H1 (cell line): ENCODE measurements around the gene MEP1A. TPM values are rescaled to one million over a fixed set of nuclear protein-coding genes. Genes with fewer than 3 reads are reported as not detected.

ENCODE experiments used
- CTCF ChIA-PET: fragments of 300-600 bp; sonication (Branson Sonifier 250); formaldehyde crosslinking; loops from one replicate; lab custom pipeline; 2021; ENCODE audit not compliant: partially characterized antibody; lab: Charles Lee
- POLR2A ChIA-PET: fragments of 300-600 bp; sonication (Branson Sonifier 250); formaldehyde crosslinking; loops from one replicate; lab custom pipeline; 2021; ENCODE audit warnings: inconsistent platforms; ENCODE audit not compliant: partially characterized antibody; lab: Charles Lee
- DNase-seq, 2 experiments: peaks; one replicate each; pipeline versions ENCODE4 v3.0.0 to v3.0.0-alpha.2; 2010 to 2022; ENCODE audit warnings: low spot score in 2 of 2, low read depth in 1 of 2, mixed read lengths in 1 of 2
- FAIRE-seq: peaks from 2 replicates; lab custom pipeline; 2011; peaks lifted over from hg19 to GRCh38; lab: Jason Lieb, UNC
- H2AFZ ChIP-seq: 2 replicates; pipeline ENCODE4 v1.8.1; 2012; ENCODE audit warnings: low read length, inconsistent platforms
- H2AK5ac ChIP-seq: 2 replicates; pipeline ENCODE4 v1.6.1; 2013; ENCODE audit warnings: low read depth, low read length
- H2BK120ac ChIP-seq: replicated peaks from 2 replicates; pipeline ENCODE3; 2013; ENCODE audit warnings: low read depth, low read length, inconsistent platforms
- H2BK12ac ChIP-seq: 2 replicates; pipeline ENCODE4 v1.6.1; 2013; ENCODE audit warnings: low read depth, low read length
- H2BK15ac ChIP-seq: 2 replicates; pipeline ENCODE4 v1.6.1; 2013; ENCODE audit warnings: low read length
- H2BK20ac ChIP-seq: 2 replicates; pipeline ENCODE4 v1.6.1; 2013; ENCODE audit warnings: low read length
- H2BK5ac ChIP-seq: 2 replicates; pipeline ENCODE4 v1.6.1; 2013; ENCODE audit warnings: low read depth, low read length
- H3K14ac ChIP-seq: 2 replicates; pipeline ENCODE4 v1.6.1; 2013; ENCODE audit warnings: inconsistent platforms; ENCODE audit not compliant: insufficient read length
- H3K18ac ChIP-seq: 2 replicates; pipeline ENCODE4 v1.6.1; 2013; ENCODE audit warnings: low read length; ENCODE audit errors: extremely low read depth
- H3K23ac ChIP-seq: 2 replicates; pipeline ENCODE4 v1.6.1; 2013; ENCODE audit warnings: inconsistent platforms; ENCODE audit not compliant: insufficient read length
- H3K23me2 ChIP-seq: 2 replicates; pipeline ENCODE4 v1.6.1; 2013; ENCODE audit warnings: low read depth, low read length
- H3K27ac ChIP-seq: 2 replicates; pipeline ENCODE4 v1.6.1; 2011; ENCODE audit warnings: low read depth, low read length, inconsistent platforms
- H3K27me3 ChIP-seq, 4 experiments: replicated peaks in 1 of 4; 1 replicate in 1 of 4; 2 replicates in 3 of 4; pipeline versions ENCODE4 v1.6.1 to v1.8.1; 2011 to 2013; ENCODE audit warnings: low read length in 3 of 4, mild to moderate bottlenecking in 3 of 4, inconsistent platforms in 2 of 4, mixed read lengths in 2 of 4, moderate library complexity in 1 of 4; ENCODE audit not compliant: control insufficient read depth in 3 of 4, insufficient read depth in 3 of 4; ENCODE audit errors: extremely low read depth in 1 of 4
- H3K36me3 ChIP-seq, 4 experiments: 2 replicates each; pipeline versions ENCODE4 v1.6.1 to v1.8.1; 2011 to 2013; ENCODE audit warnings: mild to moderate bottlenecking in 4 of 4, low read length in 3 of 4, moderate library complexity in 2 of 4, control low read depth in 1 of 4, inconsistent platforms in 1 of 4; ENCODE audit not compliant: insufficient read depth in 4 of 4, control insufficient read depth in 2 of 4
- H3K4ac ChIP-seq: replicated peaks from 2 replicates; pipeline ENCODE3; 2013; ENCODE audit warnings: low read length, low read depth, mixed read lengths, inconsistent platforms; ENCODE audit not compliant: insufficient read length
- H3K4me1 ChIP-seq, 4 experiments: replicated peaks in 1 of 4; 1 replicate in 1 of 4; 2 replicates in 3 of 4; pipeline versions ENCODE4 v1.6.1 to v1.8.1; 2011 to 2013; ENCODE audit warnings: low read length in 3 of 4, inconsistent platforms in 2 of 4, mixed read lengths in 1 of 4; ENCODE audit not compliant: insufficient read depth in 4 of 4, control insufficient read depth in 3 of 4
- H3K4me2 ChIP-seq, 2 experiments: 2 replicates each; pipeline versions ENCODE4 v1.6.1 to v1.8.1; 2011 to 2013; ENCODE audit warnings: low read depth in 2 of 2, low read length in 2 of 2, control low read depth in 1 of 2, inconsistent platforms in 1 of 2, mild to moderate bottlenecking in 1 of 2; ENCODE audit not compliant: insufficient read depth in 1 of 2
- H3K4me3 ChIP-seq, 4 experiments: fragments of 200-600, 300-600 bp in 1 of 4; sonication (generic), shearing (Covaris generic), sonication (Bioruptor Twin) in 1 of 4; 2 replicates each; pipeline versions ENCODE4 v1.5.1 to v1.8.1; 2011 to 2016; ENCODE audit warnings: low read length in 4 of 4, low read depth in 3 of 4, control low read depth in 2 of 4, inconsistent platforms in 2 of 4, mild to moderate bottlenecking in 2 of 4, mixed read lengths in 1 of 4, moderate library complexity in 1 of 4; ENCODE audit not compliant: insufficient read depth in 2 of 4; ENCODE audit errors: extremely low read depth in 1 of 4
- H3K56ac ChIP-seq: replicated peaks from 2 replicates; pipeline ENCODE3; 2013; ENCODE audit warnings: low read depth, mild to moderate bottlenecking, mixed read lengths, low read length, inconsistent platforms; ENCODE audit not compliant: insufficient read length
- H3K79me1 ChIP-seq: 2 replicates; pipeline ENCODE4 v1.6.1; 2013; ENCODE audit warnings: low read depth, low read length, control low read depth
- H3K79me2 ChIP-seq, 2 experiments: 2 replicates each; pipeline versions ENCODE4 v1.6.1 to v1.8.1; 2012 to 2013; ENCODE audit warnings: low read length in 2 of 2, mild to moderate bottlenecking in 2 of 2, inconsistent platforms in 1 of 2; ENCODE audit not compliant: insufficient read depth in 2 of 2, control insufficient read depth in 1 of 2
- H3K9ac ChIP-seq, 4 experiments: replicated peaks in 1 of 4; 1 replicate in 1 of 4; 2 replicates in 3 of 4; pipeline versions ENCODE4 v1.6.1 to v1.8.1; 2011 to 2013; ENCODE audit warnings: low read depth in 3 of 4, low read length in 3 of 4, control low read depth in 2 of 4, mild to moderate bottlenecking in 2 of 4, moderate library complexity in 2 of 4, inconsistent platforms in 1 of 4; ENCODE audit errors: extremely low read depth in 1 of 4
- H3K9me3 ChIP-seq, 2 experiments: 2 replicates each; pipeline versions ENCODE4 v1.6.1 to v1.8.1; 2012 to 2013; ENCODE audit warnings: mild to moderate bottlenecking in 2 of 2, moderate library complexity in 2 of 2, control low read depth in 1 of 2, inconsistent platforms in 1 of 2, low read depth in 1 of 2, low read length in 1 of 2, mixed read lengths in 1 of 2; ENCODE audit not compliant: insufficient read depth in 2 of 2
- H4K20me1 ChIP-seq, 2 experiments: replicated peaks in 1 of 2; 2 replicates each; pipeline versions ENCODE3 to v1.8.1; 2011 to 2013; ENCODE audit warnings: inconsistent platforms in 2 of 2, low read length in 2 of 2, mild to moderate bottlenecking in 1 of 2; ENCODE audit not compliant: insufficient read depth in 2 of 2, control insufficient read depth in 1 of 2
- H4K5ac ChIP-seq: 2 replicates; pipeline ENCODE4 v1.6.1; 2013; ENCODE audit warnings: low read length, low read depth, mixed read lengths, inconsistent platforms; ENCODE audit not compliant: insufficient read length
- H4K8ac ChIP-seq: 2 replicates; pipeline ENCODE4 v1.8.0; 2013; ENCODE audit warnings: mild to moderate bottlenecking, moderate library complexity, low read length, inconsistent platforms; ENCODE audit not compliant: insufficient read depth; ENCODE audit errors: extremely low read depth
- H4K91ac ChIP-seq: replicated peaks from 2 replicates; pipeline ENCODE3; 2013; ENCODE audit warnings: low read length, mixed read lengths, inconsistent platforms; ENCODE audit not compliant: insufficient read length
- CBX8 ChIP-seq: fragments of 300-800, 300-1000 bp; sonication (generic); IDR thresholded peaks from 2 replicates; pipeline ENCODE4 v1.7.1; 2016; ENCODE audit warnings: low read depth, low read length, borderline replicate concordance
- RAD21 ChIP-seq, 2 experiments: IDR thresholded peaks in 1 of 2; conservative IDR thresholded peaks in 1 of 2; 2 replicates each; pipeline ENCODE4 v1.6.1; 2011; ENCODE audit warnings: low read depth in 2 of 2, low read length in 2 of 2, improper control_type of control experiment in 1 of 2, inconsistent platforms in 1 of 2, mild to moderate bottlenecking in 1 of 2, moderate library complexity in 1 of 2
- WGBS, 2 experiments: shearing (Covaris generic) in 1 of 2; methylation state at CpG; one replicate each; pipeline versions ENCODE4 v1.1.6 to v1.1.7; 2013 to 2015; ENCODE audit warnings: low lambda C conversion rate in 2 of 2, mixed read lengths in 2 of 2, inconsistent platforms in 1 of 2, low coverage in 1 of 2, missing lambda C conversion rate in 1 of 2; ENCODE audit not compliant: insufficient replicate concordance in 2 of 2, insufficient coverage in 1 of 2, insufficient read length in 1 of 2; ENCODE audit errors: extremely low coverage in 1 of 2, missing lambda C conversion rate in 1 of 2; 5-methylcytosine and 5-hydroxymethylcytosine counted together
- polyA plus RNA-seq, 7 experiments: library from polyadenylated mRNA; depleted of rRNA in 3 of 7; stranded (reverse) in 5 of 7; unstranded in 2 of 7; fragments of >200 nt in 5 of 7; fragments of 200-250 nt in 2 of 7; gene quantifications; 1 replicate in 5 of 7; 2 replicates in 1 of 7; 4 replicates in 1 of 7; pipeline versions ENCODE4 v1.2.1 to v1.2.3, GENCODE V29; 2011 to 2013; ENCODE audit warnings: missing spikeins in 2 of 7, mixed read lengths in 2 of 7
- total RNA-seq: library from RNA; stranded (reverse); fragmentation: NEBNext Ultra II Directional; extraction: Animal tissue kit (Norgen Biotek cat#: 25700); gene quantifications from 2 replicates; pipeline ENCODE4 v1.2.1, GENCODE V29; 2021

The MEP1A gene
- total and polyA plus RNA-seq, 2 of the 8 experiments (the other 6 are each of a cell fraction or from before 2014, with no cell fraction given), result 0.03 TPM; not detected in 1

DNA sequence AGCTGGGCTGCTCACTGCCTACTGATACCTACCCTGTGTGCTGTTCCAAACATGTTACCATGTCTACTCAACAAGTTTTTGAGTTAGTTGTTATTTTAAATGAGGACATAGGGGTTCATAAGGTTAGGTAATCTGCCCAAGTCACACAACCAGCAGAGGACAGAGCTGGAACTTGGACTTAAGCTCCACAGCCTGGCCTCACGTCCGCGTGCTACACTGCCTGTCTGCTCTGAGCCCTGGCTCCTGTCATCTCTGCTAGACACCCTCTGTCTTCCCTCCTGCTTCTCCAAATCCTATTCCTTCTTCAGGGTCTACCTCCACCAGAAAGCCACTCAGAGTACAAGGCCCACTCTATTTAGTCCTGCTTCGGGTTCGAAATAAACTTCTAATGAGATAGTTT, 28.2 kb upstream of the MEP1A start:
- Histone ChIP-seq H3K27ac (no peak overlapping the region), H3K79me1 (no peaks in the 10 kb centered on the region), H3K23ac (no peak overlapping the region), H3K23me2 (no peaks in the 10 kb centered on the region), H3K9me3 (no peaks in the 10 kb centered on the region), H2BK20ac (no peak overlapping the region), H3K14ac (no peak overlapping the region), H2BK5ac (no peak overlapping the region), H2BK120ac (no peak overlapping the region), H2AK5ac (no peak overlapping the region), H3K56ac (no peak overlapping the region), H3K4ac (no peak overlapping the region), H3K27me3 (no peaks in the 10 kb centered on the region), H3K79me2 (no peaks in the 10 kb centered on the region), H4K20me1 (no peaks in the 10 kb centered on the region), H3K36me3 (no peaks in the 10 kb centered on the region), H3K4me2 (no peak overlapping the region), H4K91ac (no peak overlapping the region), H3K4me3 (no peak overlapping the region), H2BK15ac (no peak overlapping the region), H3K4me1 (no peaks in the 10 kb centered on the region), H2AFZ (0 out of 2 replicates have a peak overlapping the region, but pooled peaks have one; percentile 9), H4K8ac (no peak overlapping the region), H3K18ac (no peak overlapping the region), H3K9ac (no peak overlapping the region), H4K5ac (no peak overlapping the region), H2BK12ac (no peak overlapping the region)
- ChIA-PET POLR2A (no interaction called here), CTCF (no interaction called here)
- FAIRE-seq (no peak), DNase-seq (no peak)
- no peak for TF ChIP-seq CBX8
- TF ChIP-seq RAD21 (IDR thresholded peaks at IDR 0.05 in 1 of 2, conservative IDR thresholded peaks at IDR 0.05 in 1 of 2; ENCODE audit: low read depth in 2 of 2, low read length in 2 of 2), result no peak
- WGBS, 2 experiments, result 96% methylated on average over 5 of the region's 5 CpGs; no CpG with 5 or more reads in 1 of the 2 experiments
